GM18909 (cell line): ENCODE data around the gene B3GAT2.
"Not testable (repeated sequence)": the region's sequence is repeated elsewhere in the genome, so short reads cannot be mapped to it uniquely, and the experiment has no call there.

ENCODE experiments used
- ATAC-seq: cut with Tn5 transposase; IDR thresholded peaks from one replicate; pipeline ENCODE4 v1.9.1; 2021; ENCODE audit warnings: mild to moderate bottlenecking; ENCODE audit not compliant: unreplicated experiment, poor library complexity

The B3GAT2 gene

GRCh38 chr6:70956451-70957283 lies at the start of gene B3GAT2:
Gene B3GAT2 (minus strand): TSS chr6:70957060. CDS start chr6:70956429, 631 bp downstream.
- ATAC-seq, result peak; percentile 24

GRCh38 chr6:70998148-70998547 lies 41.3 kb upstream of the B3GAT2 start:
- ATAC-seq, result no peak

GRCh38 chr6:70997379-70997778 lies 40.5 kb upstream of the B3GAT2 start:
- ATAC-seq, result no peak

- no peak for ATAC-seq
These were observed 39.2 kb upstream of the B3GAT2 start for GRCh38 chr6:70996106-70996505.

- ATAC-seq, result no peak
These were observed 38.6 kb upstream of the B3GAT2 start for GRCh38 chr6:70995411-70995810.

- no peak for ATAC-seq
These were observed 34.4 kb upstream of the B3GAT2 start for GRCh38 chr6:70991253-70991652.

- ATAC-seq, result no peak
These were observed 28.3 kb upstream of the B3GAT2 start for GRCh38 chr6:70985156-70985555.

GRCh38 chr6:70982747-70983146 lies 25.9 kb upstream of the B3GAT2 start:
- no peak for ATAC-seq

GRCh38 chr6:70980727-70981126 lies 23.9 kb upstream of the B3GAT2 start:
- no peak for ATAC-seq

GRCh38 chr6:70973604-70974003 lies 16.7 kb upstream of the B3GAT2 start:
- ATAC-seq, result no peak

- no peak for ATAC-seq
These were observed 10.2 kb upstream of the B3GAT2 start for GRCh38 chr6:70967049-70967448.

- no peak for ATAC-seq
These were observed 391 bp upstream of the B3GAT2 start for GRCh38 chr6:70957284-70957617.

GRCh38 chr6:70956191-70956450 lies 739 bp downstream of the B3GAT2 start:
- ATAC-seq, result no peak

- peak; percentile 97 for ATAC-seq
These were observed 1.2 kb downstream of the B3GAT2 start for GRCh38 chr6:70955441-70956190.

- ATAC-seq, result no peak
These were observed 2.1 kb downstream of the B3GAT2 start for GRCh38 chr6:70954750-70955149.

- no peak for ATAC-seq
These were observed 2.7 kb downstream of the B3GAT2 start for GRCh38 chr6:70954176-70954575.

- no peak for ATAC-seq
These were observed 4.2 kb downstream of the B3GAT2 start for GRCh38 chr6:70952608-70953165.

- not testable (repeated sequence) for ATAC-seq
These were observed 12.5 kb downstream of the B3GAT2 start for GRCh38 chr6:70944321-70944720.

GRCh38 chr6:70933853-70934252 lies 23.0 kb downstream of the B3GAT2 start:
- ATAC-seq, result no peak

GRCh38 chr6:70905742-70906141 lies 51.1 kb downstream of the B3GAT2 start:
- ATAC-seq, result no peak

GRCh38 chr6:70903665-70904452 lies 53.0 kb downstream of the B3GAT2 start:
- ATAC-seq, result no peak
